HG03039 (cell line): ENCODE results near the gene RHOV.

Experiments used
- ATAC-seq: cut with Tn5 transposase; IDR thresholded peaks from one replicate; pipeline ENCODE4 v1.9.1; 2021; ENCODE audit warnings: mild to moderate bottlenecking, moderate library complexity; ENCODE audit not compliant: unreplicated experiment

The RHOV gene

DNA sequence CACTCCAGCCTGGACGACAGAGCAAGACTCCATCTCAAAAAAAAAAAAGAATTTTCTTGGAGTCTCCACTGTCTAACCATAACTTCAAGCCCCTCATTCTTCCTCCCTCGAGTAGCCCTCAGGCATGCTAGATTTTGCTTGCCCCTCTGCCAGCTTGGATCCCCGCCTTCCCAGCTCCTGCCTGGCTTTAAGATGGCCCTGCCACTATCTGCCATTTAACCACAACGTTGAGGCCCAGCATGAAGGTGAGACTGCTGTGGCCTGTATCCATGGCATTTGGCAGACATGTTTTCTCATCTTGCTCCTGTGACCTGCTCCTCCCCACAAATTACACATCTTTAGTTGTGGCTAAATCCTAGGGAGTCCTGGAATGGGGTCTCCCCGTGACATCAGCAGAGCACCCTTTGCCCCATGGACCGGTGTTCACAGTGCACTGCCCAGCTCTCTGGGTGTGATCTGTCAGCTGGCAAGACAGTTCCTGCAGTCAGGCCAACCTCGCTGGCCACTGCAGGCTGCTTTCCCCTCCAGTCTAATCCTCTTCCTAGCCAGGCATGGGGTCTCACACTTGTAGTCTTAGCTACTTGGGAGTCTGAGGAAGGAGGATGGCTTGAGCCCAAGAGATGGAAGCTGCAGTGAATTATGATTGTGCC is 30.6 kb upstream of the RHOV start:
- no peak for ATAC-seq

DNA sequence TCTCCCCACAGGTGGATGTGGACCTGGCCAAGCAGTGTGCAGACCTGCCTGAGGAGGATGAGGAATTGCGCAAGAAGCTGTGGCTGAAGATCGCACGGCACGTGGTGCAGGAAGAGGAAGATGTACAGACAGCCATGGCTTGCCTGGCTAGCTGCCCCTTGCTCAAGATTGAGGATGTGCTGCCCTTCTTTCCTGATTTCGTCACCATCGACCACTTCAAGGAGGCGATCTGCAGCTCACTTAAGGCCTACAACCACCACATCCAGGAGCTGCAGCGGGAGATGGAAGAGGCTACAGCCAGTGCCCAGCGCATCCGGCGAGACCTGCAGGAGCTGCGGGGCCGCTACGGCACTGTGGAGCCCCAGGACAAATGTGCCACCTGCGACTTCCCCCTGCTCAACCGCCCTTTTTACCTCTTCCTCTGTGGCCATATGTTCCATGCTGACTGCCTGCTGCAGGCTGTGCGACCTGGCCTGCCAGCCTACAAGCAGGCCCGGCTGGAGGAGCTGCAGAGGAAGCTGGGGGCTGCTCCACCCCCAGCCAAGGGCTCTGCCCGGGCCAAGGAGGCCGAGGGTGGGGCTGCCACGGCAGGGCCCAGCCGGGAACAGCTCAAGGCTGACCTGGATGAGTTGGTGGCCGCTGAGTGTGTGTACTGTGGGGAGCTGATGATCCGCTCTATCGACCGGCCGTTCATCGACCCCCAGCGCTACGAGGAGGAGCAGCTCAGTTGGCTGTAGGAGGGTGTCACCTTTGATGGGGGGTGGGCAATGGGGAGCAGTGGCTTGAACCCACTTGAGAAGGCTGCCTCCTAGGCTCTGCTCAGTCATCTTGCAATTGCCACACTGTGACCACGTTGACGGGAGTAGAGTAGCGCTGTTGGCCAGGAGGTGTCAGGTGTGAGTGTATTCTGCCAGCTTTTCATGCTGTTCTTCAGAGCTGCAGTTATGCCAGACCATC is 28.8 kb upstream of the RHOV start:
- ATAC-seq: no peak

GRCh38 chr15:40901053-40901443 is 27.0 kb upstream of the RHOV start:
- no peak for ATAC-seq

GRCh38 chr15:40900256-40901052 is 26.4 kb upstream of the RHOV start:
- ATAC-seq: no peak

GRCh38 chr15:40899536-40900207 is 25.6 kb upstream of the RHOV start:
- no peak for ATAC-seq

GRCh38 chr15:40894681-40895448 is 20.8 kb upstream of the RHOV start:
- ATAC-seq: no peak

DNA sequence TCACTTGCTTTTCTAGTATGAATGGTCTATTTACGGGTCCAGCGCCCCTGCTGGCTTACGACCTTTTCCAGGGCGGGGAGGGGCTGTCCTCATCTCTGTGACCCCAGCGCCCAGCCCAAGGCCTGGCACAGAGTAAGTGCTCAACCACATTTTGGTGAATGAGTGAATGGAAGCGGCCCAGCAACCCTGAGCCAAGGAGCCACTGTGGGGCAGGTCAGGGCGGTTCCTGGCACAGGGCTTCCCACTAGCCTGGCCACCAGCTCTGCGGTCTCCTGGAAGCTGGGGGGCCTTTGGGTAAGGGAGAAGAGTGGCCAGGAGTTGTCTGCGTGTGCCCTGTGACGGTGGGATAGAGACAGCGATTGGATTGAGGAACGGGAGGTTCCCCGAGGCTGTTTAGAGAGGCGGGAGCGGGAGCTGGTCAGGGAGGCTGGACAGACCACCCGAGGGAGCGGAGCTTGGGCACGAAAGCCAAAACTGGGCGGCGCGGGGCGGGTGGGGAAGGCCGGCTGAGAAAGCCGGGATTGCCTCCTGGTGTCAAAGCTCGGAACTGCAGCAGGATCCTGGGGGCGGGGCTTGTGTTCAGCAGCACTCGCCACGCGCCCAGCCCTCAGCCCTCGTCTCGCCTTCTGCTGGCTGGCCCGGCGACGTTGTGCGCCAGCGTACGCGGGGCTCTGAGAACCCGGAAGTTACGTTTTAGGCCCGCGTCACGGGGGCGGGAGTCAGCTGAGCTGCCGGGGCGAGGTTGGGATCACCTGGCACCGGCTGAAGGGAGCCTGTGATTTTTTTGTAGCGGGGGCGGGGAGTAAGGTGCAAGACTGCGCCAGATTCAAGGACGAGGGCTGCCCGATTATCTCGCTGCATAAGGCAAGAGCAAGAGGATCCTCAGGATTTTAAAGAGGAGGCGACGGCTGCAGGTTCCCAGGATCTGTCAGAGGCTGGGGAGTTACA is 20.0 kb upstream of the RHOV start, which contains the start of gene VPS18:
TSS of gene VPS18 (plus strand) at position 718 of the 948 bp plus-strand sequence. CDS start 319 bp downstream, outside the sequence.
- ATAC-seq: peak; percentile 76

DNA sequence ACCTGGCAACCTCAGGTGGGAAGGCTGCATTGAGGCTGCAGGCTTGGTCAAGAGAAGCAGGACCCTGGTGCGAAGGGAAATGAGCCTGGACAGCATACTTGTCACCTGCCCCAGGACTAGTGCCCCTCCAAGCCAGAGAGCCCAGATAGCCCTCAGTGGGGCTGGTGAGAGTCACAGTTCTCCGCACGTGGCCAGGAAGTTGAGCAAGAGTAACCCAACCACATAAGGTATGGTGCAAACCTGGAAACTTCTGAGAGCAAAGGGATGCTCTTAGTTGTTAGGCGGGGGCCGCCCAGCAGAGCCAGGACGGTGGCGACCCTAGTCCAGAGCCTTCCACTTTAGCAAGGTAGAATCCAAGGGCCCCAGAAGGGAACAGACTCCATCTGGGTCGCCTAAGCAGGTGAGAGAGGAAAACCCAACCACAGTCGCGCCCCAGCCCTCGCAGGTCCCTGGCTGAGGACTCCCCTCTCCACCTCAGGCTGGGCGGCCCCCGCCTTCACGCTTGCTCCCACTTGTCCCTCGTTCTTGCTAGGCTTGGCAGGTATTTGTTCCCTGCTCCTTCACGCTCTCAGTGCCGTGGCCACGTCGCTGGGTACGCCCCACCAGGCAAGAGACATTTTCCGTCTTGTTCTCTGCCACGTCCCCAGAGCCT is 19.1 kb upstream of the RHOV start:
- ATAC-seq: no peak

DNA sequence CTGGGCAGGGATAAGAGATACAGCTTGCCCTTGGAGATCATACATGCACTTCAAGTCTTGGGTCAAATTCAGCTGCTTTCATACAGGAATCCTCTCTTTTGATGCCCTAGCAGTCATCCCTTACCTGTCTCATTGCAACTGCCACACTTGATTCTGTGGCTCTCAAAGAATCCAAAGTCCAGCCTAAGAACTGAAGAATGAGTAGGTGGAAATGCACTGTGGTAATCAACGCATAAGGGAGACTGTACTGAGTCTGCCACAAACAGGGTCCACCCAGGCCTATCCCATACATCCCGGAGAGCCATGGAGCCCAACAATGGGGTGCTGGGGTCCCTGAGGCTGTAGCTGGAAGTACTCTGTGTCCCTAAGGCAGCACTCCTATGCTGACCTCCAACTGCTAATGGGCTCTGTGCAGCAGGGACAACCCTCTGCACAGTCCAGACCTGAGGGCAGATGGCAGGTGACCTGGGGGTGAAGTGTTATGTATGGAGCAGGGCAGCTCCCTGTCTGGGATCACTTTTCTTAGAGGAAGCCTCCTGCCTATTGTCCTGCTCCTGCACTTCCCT is 18.5 kb upstream of the RHOV start:
- no peak for ATAC-seq

- no peak for ATAC-seq
These were observed 17.9 kb upstream of the RHOV start for GRCh38 chr15:40891810-40892446.

GRCh38 chr15:40891138-40891537 is 17.1 kb upstream of the RHOV start:
- ATAC-seq: no peak

DNA sequence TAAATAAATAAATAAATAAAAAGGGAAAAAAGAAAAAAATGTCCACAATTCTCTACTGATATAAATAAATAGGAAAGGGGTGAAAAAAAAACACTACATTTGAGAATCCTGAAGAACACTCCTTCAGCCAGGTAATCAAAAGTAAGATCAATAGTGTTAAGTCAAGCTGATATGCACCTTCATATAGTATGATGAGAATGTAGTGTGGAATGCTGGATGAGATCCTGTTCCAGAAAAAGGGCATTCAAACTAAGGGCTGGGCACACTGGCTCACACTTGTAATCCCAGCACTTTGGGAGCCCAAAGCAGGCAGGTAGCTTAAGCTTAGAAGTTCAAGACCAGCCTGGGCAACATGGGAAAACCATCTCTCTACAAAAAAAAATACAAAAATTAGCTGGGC is 15.1 kb upstream of the RHOV start:
- ATAC-seq: no peak

DNA sequence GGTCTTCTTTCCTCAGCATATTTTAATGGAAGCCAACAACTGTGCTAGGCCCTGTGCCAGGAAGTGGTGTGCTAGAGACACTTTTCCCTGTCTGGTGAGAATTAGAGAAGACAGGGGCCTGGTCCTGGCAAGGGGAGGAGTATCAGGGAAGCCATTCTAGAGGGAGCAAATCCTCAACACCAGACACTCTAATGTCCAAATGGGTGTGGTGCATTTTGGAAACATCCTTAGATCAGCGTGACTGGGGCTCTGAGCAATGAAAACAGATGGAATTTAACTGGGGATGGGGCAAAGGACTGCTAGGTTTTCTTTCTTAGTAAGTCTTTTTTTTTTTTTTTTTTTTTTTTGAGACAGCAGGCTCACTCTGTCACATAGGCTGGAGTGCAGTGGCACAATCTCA is 12.6 kb upstream of the RHOV start:
- no peak for ATAC-seq

DNA sequence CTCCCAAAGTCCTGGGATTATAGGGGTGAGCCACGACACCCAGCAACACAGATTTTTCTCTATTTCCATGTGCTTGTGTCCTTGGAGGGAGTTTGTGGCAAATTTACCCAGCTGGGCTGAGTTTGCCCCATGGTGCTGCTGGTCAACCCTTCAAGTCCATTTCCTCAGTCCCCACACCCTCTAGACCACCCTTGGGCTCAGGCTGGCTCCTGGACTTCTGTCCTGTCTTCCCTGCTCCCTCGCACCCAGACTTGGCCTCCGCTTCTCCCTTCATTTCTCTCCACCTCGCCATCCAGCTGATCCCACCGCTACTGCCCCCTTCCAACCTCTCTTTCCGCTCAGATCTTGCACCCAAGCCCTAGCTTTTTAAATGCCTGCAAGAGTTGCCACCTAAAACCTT is 7.3 kb upstream of the RHOV start:
- no peak for ATAC-seq

GRCh38 chr15:40879609-40880008 is 5.6 kb upstream of the RHOV start:
- no peak for ATAC-seq

GRCh38 chr15:40878785-40879184 is 4.8 kb upstream of the RHOV start:
- no peak for ATAC-seq

DNA sequence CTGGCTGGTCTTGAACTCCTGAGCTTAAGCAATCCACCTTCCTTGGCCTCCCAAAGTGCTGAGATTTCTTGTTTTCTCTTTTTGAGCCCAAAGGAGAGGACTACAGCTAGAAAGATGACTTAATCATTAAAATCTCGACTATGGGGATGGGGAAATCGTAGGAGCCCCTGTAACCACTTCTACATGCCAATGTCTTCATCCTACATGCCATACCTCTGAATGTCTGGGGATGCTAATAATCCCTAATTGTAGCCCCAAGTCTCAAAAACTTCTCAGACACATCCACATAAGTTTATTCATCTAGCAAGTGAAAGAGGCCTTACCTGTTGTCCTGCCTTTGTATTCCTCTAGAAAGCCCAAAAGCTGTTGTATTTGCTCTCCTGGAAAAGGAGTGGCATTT is 3.7 kb upstream of the RHOV start:
- ATAC-seq: no peak
